GDM1 (cell line): ENCODE data around the gene CSMD2.

Experiments used
- DNase-seq: peaks from one replicate; lab custom pipeline; 2025; lab: John Stamatoyannopoulos, UW

CSMD2 gene

DNA sequence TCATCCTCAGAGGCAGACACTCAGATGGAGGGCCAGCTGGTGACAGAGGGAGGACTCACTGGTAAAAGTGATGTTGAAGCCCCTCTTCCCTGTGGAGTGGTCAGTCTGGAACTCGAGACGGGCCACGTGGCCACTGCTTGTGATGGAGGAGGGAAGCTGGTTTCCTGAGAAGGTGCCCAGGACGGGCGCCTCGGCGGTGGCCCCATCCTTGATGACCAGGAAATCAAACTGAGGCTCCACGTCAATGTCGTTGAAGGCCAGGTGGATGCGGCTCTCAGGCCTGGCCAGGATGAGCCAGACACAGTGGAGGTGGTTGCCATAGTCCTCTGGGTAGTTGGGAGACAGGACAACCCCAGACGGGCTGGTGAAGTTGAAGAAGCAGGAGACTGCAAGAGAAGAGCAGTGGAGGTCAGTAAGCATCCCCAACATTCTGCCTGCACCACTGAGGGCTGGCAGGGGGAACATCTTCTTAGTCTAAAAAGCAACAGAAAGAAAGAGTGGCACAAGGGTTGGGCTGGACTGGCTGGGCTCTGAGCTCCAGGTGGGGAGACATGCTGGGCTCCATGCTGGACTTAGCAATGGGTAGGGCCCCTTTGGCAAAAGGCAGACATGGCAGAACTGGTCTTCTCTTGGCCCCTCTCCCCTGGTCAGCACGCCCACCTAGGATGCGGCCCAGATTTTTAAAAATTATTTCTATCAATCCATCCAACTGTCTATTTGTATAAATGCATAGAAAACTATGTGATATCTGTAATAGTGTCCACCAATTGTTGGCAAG lies 421.6 kb downstream of the CSMD2 start:
- DNase-seq: no peak

DNA sequence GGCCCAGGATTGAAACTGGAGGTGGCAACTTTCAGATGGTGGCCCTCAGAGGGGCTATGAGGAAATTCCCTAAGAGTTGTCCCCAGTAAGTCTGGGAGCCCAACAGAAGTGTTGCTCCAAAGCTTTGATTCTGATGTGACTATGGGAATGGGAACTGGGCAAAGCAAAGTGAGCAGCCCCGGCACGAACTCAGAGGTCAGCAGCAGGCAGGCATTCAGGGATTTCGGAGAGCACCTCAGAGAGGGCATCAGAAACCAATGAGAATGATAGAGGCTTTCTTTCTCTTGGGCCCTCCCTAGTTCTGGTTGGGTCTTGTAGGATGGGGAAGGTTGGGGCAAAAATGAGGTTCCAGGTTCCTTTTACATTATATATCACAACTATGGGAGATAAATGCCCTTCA lies 422.4 kb downstream of the CSMD2 start:
- DNase-seq: no peak

DNA sequence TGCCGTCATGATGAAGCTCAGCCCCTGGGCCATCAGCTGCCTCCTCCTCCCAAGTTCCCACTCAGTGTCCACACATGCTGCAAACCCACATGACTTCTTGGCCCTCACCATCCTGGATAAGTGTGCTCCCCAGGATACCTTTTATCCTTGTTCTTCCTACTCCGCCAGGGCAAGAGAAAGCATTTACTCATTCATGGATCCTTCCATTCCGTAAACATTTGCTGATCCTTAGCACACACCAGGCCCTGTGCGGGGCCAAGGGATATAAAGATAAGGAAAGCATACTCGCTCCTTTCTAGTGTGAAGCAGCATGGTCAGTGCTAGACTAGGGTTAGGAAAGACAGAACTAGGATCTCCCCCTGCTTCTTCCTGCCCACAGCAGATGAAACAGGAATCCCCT lies 423.3 kb downstream of the CSMD2 start:
- no peak for DNase-seq

DNA sequence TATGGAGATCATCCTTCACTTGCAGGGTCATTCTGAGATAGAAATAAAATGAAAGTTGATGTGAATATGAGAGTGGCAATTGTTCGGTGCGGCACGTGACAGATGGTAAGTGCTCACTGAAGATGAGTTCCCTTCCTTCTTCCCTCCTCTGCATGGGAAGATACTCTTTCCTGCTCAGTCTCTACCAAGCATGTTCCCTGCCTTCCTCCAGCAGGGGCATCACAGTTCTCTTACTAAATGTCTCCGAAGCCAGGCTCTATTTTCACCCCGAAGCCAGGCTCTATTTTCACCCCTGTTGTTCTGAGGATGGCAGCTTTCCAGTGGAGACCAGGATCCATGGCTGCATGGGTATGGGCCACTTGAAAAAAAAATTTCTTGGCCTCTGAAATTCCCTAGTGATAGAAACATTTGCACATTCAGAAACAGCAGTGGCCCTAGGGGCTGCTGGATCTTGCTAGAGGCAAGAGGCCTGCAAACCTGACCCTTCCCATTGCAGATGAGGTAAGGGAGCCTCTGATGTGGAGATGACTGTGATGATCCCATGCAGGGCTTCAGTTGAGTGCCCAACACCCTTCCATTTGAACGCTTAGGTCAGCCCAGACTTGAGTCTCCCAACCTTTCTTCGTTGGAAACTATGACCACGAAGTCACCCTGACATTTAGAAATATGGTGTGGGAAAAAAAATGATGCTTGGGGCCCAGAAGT lies 424.8 kb downstream of the CSMD2 start:
- no peak for DNase-seq

DNA sequence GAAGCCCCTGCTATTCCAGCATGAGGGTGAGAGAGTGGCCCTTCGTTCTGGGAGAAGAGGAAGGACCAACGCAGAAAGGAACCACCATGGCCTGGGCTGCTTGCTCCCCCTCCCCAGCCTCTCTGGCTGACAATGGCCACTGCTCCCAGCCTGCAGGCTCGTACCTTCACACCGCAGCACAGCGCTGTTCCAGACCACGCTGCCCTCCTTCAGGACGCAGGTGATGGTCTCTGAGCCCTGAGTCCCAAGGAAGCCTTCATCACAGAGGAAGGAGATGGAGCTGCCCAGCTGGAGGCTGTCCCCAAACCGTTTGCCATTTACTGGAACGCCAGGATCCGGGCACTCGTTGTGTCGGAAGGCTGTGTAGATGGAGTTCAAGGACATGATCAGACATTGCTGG lies 426.1 kb downstream of the CSMD2 start:
- DNase-seq: no peak

DNA sequence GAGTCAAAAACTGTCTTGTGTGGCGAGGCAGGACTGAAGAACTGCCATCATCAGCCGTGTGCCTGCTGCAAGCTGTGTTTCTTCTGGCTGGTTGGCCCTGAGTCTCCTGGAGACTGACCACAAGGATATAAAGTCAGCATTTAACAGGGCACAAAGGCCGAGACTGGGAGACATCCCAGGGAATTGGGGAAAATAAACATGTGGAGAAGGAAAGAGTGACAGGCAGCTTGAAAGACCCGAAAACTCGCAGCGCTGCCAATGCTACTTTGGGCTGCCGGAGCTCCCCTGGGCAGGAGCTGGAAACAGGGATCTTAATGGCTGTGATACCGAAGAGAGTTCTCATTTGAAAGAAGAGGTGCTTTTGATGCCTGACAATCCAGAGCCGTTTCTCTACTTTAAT lies 426.5 kb downstream of the CSMD2 start:
- DNase-seq: no peak

DNA sequence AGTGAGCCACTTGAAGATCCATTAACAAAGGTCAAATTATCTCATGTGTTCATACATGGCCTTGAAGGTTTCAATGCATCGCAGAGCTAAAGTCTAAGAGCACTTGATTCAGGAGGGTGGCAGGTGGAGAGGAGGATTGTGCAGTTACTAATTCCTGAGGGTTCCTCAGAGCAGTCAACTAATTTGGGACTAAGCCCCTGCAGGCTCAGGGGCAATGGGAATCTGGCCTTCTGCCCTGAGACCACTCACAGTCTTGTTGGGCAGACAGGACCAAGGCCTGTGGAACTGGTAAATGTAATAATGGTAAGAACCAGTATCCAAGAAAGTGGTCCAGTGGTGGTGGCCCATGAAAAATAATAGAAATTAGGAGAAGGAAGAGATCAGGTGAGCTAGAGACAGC lies 428.5 kb downstream of the CSMD2 start:
- no peak for DNase-seq

DNA sequence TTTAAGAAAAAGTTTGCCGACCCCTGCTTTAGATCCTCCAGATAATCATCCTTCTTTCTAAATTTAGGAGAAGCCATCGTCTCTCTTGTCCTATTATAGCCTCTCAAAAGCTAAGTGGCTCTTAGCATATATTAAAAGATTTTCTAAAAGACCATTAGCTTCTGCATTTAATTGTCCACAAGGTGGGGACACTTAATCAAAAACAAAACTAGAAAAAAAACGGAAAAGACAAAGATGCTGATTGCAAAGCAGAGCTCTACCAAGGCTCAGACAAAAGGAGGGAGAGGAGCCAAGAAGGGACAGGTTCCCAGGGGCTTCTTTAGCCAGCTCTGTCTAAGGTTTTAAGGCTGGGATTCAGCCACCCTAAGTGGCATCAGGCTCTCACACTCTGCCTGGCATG lies 429.4 kb downstream of the CSMD2 start:
- no peak for DNase-seq

DNA sequence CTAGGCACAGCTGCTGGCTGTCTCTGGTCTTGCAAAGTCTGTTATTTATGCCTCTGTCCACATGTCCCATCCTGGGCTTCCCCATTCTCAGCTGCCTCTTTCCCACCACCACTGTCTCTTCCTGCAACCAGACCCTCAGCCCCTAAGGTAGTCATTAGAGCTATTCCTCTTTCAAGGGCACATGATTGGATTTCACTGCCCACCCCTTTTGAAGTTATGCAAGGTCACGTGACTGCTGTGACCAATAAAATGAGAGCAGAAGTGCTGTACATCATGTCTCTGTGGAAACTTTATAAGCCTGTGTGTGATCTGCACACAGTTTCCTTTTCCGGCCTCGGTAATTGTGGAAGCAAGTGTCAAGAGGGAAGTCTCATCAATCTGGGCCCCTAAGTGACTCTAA lies 437.7 kb downstream of the CSMD2 start:
- DNase-seq: no peak

DNA sequence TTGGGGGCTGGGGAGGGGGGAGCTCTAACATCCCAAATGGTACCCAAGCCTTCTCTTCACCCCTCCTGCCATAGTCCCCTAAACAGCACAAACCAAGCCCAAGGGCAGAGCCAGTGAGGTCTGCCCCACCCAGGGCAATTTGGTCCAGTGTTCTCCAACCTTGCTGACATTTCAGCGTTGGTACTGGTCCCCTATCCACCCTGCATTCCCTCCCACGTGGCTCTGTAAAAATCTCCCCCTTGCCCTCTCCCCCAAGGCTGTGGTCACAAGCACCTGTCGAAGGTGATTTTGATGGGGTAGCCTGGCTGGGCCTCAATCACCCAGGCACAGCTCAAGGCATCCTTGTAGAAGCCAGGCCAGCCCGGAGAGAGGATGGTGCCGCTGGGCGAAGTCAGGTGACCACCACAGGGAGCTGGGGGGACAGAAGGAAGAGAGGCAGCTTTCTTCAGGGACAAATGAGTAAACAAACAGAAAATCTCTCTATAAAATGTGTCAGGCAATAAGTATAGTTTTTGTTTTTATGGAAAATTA lies 438.7 kb downstream of the CSMD2 start:
- no peak for DNase-seq

DNA sequence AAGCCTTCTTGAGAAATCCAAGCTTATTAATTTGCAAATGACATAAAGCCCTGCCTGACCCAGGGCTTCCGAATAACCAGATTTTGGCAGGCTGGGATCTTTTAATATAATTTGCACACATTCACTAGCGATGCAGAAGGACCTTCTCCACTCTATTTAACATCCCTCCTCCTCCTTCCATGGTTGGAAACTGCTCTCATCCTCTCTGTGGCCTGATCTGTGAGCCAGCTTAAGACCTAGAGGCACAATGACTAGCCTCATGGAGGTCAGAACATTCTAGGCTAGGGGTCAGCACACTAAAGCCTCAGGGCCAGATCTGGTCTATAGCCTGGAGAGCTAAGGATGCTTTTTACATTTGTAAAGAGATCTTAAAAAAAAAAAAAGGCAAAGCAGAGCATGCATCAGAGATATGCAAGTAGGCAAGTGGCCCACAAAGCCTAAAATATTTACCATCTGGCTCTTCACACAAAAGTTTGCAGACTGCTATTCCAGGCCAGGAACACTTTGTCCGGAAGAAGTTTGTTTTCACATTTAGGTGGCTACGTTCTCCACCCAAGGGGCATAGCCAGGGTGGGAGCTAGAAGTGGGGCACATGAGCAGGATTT lies 439.4 kb downstream of the CSMD2 start:
- no peak for DNase-seq

DNA sequence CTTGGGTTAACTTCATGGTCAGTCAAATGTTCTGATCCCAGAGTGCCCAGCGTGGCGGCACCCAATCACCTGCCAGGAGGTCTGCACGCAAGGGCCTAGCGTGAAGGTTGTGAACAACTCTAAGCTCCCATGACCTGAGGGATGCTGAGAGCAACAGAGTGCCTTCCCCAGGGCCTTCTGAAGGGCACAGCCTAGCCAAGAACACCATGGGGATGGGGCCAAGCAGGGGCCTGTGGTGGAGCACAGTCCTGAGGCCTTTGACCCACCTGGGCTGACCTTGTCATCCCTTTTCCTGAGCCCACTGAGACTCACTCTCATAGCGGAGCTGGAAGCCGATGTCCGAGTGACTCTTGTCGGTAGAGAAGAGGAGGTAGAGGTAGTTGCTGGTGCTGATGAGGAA lies 440.0 kb downstream of the CSMD2 start:
- DNase-seq: no peak

DNA sequence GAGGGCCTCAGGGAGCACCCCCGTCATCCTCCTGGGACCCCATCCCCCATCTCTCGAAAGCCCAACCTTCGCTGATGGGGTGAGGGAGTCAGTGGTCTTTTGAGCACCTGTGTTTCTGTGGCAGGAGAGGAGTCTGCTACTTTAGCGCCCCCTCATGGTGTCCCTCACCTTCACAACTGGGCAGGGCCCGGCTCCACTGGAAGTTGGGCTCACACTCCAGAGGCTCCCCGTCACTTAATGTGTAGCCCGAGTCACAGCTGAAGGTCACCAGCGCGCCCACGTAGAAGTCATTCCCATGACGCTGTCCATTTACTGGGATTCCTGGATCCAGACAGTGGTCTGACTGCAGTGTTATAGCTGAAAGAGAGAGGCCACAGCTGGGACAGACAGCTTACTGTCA lies 440.7 kb downstream of the CSMD2 start:
- DNase-seq: no peak

DNA sequence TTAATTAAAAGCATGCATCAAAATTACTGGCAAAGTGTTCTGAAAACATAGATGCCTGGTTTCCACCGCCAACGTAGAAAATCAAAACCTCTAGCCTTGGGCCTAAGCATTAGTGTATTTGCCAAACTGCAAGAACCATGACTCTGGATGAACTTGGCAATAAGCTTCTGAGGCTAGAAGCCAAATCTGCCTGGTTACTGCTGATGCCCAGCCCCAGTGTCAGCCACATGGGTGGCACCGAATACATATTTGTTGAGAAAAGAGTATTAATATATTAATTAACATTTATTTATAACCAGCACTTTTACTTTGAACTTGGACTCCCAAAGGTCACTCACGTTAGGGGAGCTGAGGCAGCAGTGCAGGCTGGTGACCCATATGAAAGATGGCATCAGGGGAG lies 441.8 kb downstream of the CSMD2 start:
- DNase-seq: no peak

DNA sequence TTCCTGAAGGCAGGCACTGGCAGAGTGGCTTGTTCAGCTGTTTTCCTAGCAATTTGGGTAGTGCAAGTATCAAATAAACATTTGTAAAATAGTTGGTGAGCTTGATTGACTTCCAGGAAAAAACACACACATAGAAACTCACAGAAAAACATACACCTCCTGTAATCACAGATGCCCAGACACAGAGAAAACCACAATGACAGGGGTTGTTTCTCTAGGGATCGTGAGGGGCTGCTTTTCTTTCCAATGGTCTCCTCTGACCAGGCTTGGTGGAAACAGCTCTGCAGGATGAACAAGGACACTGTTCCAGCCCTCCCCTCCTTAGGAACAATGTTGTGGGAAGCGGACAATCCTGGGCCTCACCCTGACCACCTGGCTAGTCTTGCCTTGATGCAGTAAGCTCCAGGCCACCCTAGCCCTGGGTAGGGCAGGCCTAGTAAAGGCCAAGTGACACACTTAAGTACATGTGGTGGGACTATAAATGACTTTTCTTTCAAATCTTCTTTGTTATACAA lies 443.7 kb downstream of the CSMD2 start:
- DNase-seq: no peak

DNA sequence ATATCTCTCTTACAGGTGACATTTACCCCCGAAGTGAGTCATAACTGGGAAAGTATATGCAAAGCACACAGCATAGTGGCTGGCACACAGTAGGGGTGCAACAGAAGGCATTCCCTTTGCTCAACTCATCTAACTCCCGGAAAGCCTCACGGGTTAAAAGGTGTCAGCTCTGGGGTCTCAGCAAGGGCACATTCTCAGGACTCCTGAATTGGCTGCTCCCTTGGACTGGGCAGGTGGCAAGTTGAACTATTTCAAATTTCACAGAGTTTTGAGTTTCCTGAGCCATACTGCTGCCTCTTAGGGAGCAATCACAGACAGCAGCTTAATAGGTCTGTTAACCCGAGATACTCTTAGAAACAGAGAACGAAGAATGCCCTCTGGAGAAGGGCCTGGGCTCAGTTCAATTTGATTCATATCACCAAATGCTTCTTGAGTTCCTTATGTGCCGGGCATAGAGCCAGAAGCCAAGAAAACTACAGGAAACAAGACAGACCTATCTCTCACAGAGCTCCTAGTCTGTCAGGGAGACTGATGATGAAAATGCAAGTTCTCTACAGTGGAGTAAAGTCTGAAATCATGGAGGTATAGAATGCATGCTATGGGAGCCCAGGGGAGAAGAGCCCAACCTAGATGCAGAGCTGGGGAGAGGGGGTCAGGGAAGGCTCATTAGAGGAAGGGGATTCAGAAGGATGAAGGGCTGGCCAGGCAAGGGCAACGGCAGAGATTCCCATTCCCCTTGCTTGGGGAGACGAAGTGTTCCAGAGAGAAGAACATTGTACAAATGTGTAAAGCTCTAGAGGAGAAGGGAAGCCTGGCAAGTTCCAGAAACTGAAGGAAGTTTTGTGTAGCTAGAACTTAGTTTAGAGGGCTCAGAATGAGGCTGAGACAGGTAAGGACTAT lies 445.0 kb downstream of the CSMD2 start:
- DNase-seq: no peak

DNA sequence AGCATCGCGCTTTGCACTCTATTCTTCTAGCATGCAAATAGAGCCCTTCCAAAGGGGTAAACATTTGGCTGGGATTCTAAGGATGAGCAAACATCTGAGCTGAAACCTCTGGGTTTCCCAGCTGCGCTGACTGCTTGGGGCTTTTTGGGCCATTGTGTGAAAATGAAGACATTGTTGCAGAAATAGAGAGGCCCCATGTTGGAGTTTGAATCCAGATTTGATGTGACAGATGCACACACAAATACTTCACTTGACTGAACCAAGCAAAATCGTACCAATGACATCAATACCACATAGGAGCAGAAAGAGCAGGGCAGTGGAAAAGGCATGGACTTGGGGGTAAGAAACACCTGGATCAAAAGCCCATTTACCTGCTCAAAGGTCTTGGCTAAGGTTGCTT lies 445.7 kb downstream of the CSMD2 start:
- DNase-seq: no peak

DNA sequence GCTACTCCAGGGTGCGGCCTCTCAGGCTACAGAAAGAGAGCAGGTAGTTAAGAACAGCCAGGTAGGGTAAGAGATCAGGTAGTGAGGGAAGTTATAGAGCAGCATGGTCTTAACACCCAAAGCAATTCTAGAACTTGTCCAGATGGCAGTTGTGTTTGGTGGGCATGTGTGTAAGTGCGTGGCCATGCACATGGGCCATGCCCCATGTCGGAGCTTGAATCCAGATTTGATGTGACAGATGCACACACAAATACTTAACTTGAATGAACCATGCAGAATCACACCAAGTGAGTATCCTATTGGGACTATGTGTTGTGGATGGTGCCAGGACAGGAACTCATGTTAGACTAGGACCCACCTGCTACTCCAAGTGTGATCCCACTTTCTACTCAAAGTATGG lies 446.8 kb downstream of the CSMD2 start:
- no peak for DNase-seq

DNA sequence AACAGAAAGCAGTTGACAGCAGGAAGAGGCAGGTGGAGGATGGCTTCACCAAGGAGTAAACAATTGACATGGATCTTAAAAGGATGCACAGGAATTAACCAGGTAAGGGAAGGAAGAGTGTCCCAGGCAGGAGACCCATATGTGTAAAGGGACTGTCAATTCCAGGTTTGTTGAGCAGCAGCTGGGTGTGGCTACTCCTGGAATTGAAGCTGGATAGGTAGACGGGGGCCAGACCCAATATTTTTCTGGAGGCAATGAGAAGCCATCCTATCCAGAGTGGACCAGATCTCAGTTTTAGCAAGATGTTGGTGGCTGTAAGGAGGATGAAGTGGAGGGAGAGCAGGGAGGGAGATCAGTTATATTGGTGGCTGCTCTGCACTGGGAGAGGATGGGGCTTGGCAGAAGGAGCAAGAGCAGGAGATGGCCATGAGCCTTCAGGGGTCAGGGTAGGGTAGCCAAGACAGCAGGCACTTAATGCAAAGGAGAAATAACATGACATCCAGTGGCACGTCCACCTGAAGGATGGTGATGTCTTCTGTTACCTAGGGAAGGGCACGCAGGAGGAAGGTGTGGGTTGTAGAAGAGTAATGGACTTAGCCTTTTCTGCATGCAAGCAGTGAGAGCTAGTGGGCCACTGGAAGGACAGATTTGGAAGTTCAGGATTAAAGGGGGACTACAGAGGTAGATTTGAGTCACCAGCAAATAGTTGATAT lies 447.9 kb downstream of the CSMD2 start:
- DNase-seq: no peak

DNA sequence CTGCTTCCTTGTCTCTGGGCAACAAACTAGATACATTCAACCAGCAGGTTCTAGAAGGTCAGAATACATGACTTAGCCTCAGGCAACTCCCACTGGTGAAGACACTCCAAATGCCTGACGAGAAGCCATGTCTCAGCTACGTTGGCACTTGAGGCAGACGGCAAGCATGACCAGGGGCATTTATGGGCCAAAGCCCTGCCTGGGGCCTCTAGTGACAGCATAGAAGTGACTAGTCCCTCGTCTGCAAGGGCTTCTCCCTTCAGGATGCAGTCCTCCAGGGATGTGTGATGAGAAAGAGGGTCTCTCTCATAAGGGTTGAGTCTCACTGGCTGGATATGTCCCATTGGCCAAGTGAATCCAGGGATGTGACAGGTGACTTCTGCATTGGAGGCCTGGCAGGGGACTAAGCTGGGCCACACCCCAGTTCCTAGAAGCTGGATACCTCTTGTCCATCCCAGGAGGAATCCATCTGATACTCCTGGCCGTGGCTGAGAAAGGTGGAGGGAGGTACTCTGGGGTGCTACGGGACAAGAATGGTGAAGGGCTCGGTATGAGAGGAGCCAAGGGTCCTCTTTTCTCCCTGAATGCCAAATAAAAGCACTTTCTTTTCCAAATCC lies 449.7 kb downstream of the CSMD2 start:
- no peak for DNase-seq

DNA sequence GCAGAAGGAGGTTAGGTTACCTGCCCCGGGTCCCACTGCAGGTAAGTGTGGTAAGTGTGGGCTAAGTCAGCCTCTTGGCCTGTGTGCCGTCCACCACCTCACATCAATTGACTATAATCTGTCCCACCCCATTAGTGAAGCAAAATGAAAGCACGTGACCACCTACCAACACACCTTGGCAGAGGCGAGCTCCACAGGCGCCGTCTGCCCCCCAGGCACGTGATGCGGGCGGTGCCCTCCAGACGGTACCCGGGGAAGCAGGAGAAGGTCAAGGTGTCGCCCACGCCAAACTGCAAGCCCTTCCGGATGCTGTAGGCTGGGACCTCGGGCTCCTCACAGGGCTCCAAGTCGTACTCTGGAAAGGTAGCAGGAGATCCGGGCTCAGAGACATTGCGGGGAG lies 450.6 kb downstream of the CSMD2 start:
- DNase-seq: no peak
